ELR (cell line): ENCODE results near the gene CFLAR.

Experiments
- DNase-seq: peaks from one replicate; pipeline ENCODE4 v3.0.0-alpha.2; 2015; ENCODE audit warnings: low read depth

The CFLAR gene

DNA sequence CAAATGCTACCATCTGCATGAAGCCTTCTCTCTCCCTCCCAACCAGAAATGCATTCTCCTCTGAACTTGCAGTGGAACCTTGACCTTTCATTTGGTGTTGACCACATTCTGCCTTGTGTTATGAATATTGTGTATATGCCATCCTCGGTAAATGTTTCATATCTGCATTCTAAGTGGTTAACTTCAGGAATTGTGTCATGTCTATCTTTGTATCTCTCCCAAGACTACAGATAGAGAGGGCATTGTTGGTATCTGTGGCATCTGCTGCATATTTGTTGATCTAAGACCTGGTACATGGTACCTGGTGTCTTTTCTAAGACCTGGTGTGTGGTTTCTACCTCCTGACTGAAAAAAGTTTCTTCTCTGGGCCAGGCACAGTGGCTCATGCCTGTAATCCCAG, 101.0 kb downstream of the CFLAR start:
- DNase-seq: no peak

DNA sequence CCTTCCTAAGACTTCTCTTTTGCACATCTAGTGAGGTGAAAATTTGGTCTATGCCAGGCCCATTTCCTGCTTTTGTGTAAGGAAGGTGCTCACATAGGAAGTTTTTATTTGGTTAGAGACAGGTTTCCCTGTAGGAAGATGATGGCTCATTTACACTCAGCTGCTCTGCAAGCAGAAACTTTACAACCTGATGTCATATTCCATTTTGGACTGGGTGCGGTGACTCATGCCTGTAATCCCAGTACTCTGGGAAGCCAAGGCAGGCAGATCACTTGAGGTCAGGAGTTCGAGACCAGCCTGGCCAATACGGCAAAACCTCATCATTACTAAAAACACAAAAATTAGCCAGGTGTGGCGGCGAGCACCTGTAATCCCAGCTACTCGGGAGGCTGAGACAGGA, 102.8 kb downstream of the CFLAR start:
- DNase-seq: peak; percentile 24

DNA sequence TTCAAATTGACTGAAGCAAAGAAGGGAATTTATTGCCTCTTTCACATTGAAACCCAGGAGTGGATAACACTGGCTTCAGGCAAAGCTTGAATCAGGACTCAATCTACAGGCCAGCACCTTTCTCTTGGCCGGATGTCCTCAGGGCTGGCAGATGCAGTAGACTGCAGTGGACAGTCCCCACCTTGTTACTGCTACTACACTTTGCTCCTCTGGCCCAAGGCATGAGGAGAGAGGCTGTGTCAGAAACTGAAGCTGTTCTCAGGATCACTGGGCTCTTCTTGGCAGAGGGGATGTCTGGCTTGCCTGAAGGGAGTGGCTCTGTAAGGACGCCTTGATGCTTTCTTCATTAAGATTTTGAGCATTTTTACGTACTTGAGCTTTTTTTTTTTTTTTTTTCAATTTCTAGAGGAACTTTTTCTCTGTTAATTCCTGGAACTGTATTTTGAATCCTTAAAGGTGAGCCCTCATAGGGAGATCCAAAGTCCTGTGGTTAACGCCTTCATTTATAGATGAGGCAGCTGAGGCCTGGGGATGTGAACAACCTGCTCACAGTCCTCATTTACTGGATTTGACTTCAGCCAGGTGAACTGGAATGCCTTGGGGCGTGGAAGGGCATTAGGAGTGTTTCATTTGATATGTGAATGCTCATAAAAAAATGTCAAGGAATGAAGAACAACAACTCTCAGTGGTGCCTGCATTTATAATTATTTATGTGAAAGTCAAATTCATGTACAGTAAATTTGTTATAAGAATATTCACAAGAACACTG, 103.5 kb downstream of the CFLAR start:
- no peak for DNase-seq

DNA sequence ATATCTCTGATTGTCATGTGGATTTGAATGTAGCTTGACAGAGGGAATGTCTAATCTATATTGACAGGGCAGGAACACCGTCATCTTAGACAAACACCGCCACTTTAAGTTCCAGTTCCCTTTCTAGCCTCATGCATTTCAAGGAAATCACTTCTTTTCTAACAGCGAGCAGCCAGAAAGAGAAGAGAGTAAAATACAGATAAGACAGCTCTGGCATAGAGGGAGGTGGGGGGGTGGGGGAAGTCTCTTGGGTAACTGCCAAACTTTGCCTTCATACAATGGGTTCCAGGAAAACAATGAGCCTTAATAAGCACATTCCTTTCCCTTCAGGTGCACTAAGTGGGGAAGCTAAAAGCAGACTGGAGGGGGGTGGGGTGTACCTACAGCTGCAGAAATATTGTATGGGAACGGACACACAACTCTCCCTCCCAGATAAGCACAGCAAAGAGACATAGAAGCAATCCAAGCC, 104.2 kb downstream of the CFLAR start:
- DNase-seq: no peak

GRCh38 chr2:201223089-201224073, 107.4 kb downstream of the CFLAR start:
- no peak for DNase-seq
